ENCODE measurements around the gene ALG12.

Gene ALG12

DNA sequence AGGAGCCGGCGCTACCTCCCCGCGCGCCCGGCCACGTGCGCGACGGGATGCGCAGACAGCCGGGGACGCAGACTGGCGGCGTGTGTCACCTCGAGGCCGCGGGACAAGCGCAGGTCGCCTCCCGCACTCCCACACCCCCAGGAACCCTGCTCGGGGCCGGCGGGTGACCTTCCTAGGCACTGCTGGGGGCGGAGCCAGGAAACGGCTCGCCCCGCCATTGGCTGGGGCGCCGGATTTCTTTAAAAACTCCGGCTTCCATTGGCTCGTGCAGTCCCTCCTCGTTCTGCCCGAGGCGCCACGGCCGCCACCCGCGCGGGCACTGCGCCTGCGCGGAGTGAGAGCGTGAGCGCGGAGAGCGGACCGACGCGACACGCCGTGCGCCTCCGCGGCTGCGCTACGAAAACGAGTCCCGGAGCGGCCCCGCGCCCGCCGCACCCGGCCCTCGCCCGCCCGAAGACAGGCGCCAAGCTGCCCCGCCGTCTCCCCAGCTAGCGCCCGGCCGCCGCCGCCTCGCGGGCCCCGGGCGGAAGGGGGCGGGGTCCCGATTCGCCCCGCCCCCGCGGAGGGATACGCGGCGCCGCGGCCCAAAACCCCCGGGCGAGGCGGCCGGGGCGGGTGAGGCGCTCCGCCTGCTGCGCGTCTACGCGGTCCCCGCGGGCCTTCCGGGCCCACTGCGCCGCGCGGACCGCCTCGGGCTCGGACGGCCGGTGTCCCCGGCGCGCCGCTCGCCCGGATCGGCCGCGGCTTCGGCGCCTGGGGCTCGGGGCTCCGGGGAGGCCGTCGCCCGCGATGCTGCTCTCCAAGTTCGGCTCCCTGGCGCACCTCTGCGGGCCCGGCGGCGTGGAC, 42.1 kb upstream of the ALG12 start, which contains the start of gene PIM3:
Gene PIM3 (plus strand): TSS at position 614 of the 846 bp plus-strand sequence. CDS start 176 bp downstream, at position 790.
- Mint-ChIP-seq H3K36me3 (peaks cover 18% of the 10 kb centered on the region), H3K4me1 (peaks cover 15% of the 10 kb centered on the region), H3K27me3 (no peaks in the 10 kb centered on the region), H3K27ac (peak within 1 kb of the TSS; percentile 93), H3K9me3 (no peaks in the 10 kb centered on the region), H3K4me3 (peak within 1 kb of the TSS; percentile 90)

DNA sequence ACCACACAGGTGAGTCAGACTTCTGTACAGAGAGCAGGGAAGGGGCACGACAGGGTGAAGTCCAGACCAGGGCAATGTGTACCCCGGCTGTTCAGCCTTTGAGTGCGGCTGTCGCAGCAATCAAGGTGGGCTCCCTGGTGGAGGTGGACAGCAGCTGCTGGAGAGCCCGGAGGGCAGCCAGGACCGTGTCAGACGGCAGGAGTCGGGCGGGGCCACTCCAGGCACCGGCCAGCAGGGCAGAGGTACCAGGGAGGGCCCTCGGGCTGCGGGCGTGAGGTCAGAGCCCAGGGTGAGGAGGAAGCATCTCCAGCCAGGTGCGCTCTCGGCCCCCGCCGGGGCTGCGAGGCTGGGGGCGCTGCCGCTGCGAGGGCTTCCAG, 41.5 kb upstream of the ALG12 start:
- Mint-ChIP-seq H3K9me3 (no peaks in the 10 kb centered on the region), H3K27ac (peak overlapping the region; percentile 84), H3K4me3 (peak overlapping the region; percentile 85), H3K36me3 (peaks cover 17% of the 10 kb centered on the region), H3K27me3 (no peaks in the 10 kb centered on the region), H3K4me1 (peaks cover 12% of the 10 kb centered on the region)

- Mint-ChIP-seq H3K4me1 (peaks cover 11% of the 10 kb centered on the region), H3K27ac (peak overlapping the region; percentile 84), H3K36me3 (peaks cover 14% of the 10 kb centered on the region), H3K27me3 (no peaks in the 10 kb centered on the region), H3K9me3 (no peaks in the 10 kb centered on the region), H3K4me3 (peak overlapping the region; percentile 85)
Observed at GRCh38 chr22:49958931-49959781, 40.9 kb upstream of the ALG12 start.

DNA sequence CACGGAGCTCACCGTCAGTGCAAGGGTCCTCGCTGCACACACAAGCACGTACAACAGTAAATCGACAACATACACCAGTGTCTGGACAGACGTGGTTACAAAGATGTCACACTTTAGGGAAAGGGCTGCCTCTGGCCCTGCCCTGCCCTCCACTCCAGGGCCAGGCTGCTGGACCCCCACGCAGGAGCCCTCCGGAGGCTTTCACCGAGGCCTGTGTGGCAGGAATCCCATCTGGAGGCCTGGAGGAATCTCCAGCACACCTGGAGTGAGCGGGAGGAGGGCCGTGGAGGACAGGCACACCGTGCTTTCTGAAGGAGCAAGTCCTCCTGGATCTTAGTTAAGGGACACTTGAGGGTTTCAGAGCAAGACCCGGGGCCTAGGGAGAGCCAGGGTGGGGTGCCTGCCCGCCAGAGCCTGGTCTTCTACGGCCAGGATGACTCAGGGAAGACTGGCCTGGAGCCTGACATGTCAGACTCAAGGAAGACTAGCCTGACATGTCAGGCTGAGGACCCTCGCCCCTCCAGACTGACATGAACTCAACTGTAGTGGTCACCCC, 40.2 kb upstream of the ALG12 start:
- no peaks in the 10 kb centered on the region for H3K27me3 Mint-ChIP-seq
- peak overlapping the region; percentile 17 for H3K27ac Mint-ChIP-seq
- H3K9me3 Mint-ChIP-seq, result no peaks in the 10 kb centered on the region
- peaks cover 4% of the 10 kb centered on the region for H3K4me1 Mint-ChIP-seq
- peaks cover 8% of the 10 kb centered on the region for H3K36me3 Mint-ChIP-seq
- peak overlapping the region; percentile 85 for H3K4me3 Mint-ChIP-seq

DNA sequence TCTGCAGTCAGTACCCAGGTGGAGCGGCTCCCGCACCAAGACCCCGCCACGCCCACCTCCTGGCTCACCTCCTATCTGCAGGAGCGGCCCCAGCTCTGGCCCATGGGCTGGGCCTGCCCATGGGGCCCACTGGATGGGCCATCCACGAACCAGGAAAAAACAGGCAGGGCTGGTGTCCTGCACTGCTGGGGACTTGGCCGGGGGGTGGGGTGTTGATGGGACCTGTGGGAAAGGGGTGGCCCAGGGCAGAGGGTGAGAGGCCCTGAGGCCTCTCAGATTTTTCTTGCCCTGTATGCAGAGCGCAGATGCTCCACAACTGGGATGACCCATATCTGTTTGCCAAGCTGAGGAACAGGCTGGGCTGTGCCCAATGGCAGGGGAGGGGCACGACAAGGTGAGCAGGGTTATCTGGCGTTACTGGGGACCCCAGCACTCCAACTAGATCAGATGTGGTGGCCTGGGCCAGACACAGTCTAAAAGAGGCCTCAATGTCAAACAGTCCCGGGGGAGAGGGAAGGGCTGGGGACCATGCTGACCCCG, 39.7 kb upstream of the ALG12 start:
- H3K9me3 Mint-ChIP-seq, result no peaks in the 10 kb centered on the region
- peak overlapping the region; percentile 19 for H3K4me3 Mint-ChIP-seq
- H3K4me1 Mint-ChIP-seq, result peaks cover 4% of the 10 kb centered on the region
- no peak overlapping the region for H3K27ac Mint-ChIP-seq
- peaks cover 7% of the 10 kb centered on the region for H3K36me3 Mint-ChIP-seq
- H3K27me3 Mint-ChIP-seq, result no peaks in the 10 kb centered on the region

- no peaks in the 10 kb centered on the region for H3K9me3 Mint-ChIP-seq
- peak overlapping the region; percentile 11 for H3K27ac Mint-ChIP-seq
- H3K27me3 Mint-ChIP-seq, result no peaks in the 10 kb centered on the region
- H3K4me3 Mint-ChIP-seq, result no peak overlapping the region
- peaks cover 6% of the 10 kb centered on the region for H3K36me3 Mint-ChIP-seq
- H3K4me1 Mint-ChIP-seq, result peaks cover 4% of the 10 kb centered on the region
Observed at GRCh38 chr22:49956914-49957825, 38.9 kb upstream of the ALG12 start.

DNA sequence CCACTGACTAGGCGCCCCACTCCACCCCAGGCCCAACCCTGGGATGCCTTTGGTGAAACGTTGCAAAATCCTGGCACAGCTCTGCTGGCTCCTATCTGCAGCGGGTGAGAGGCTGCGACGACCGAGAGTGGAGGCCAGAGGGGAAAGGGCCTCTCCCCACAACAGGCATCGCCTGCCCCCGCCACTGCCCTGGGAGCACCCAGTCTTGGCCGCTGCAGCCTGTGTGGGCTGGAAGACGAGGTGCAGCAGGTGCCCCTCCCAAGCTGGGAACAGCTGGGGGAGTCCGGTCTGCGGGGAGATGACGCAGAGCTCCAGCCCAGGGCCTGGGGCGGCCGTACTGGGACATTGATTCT, 38.2 kb upstream of the ALG12 start:
- H3K27ac Mint-ChIP-seq, result no peak overlapping the region
- no peaks in the 10 kb centered on the region for H3K36me3 Mint-ChIP-seq
- no peaks in the 10 kb centered on the region for H3K9me3 Mint-ChIP-seq
- no peak overlapping the region for H3K4me3 Mint-ChIP-seq
- H3K4me1 Mint-ChIP-seq, result peaks cover 4% of the 10 kb centered on the region
- H3K27me3 Mint-ChIP-seq, result no peaks in the 10 kb centered on the region

GRCh38 chr22:49955581-49956417, 37.6 kb upstream of the ALG12 start:
- H3K27ac Mint-ChIP-seq, result no peak overlapping the region
- H3K4me3 Mint-ChIP-seq, result no peak overlapping the region
- H3K27me3 Mint-ChIP-seq, result no peaks in the 10 kb centered on the region
- H3K9me3 Mint-ChIP-seq, result no peaks in the 10 kb centered on the region
- H3K4me1 Mint-ChIP-seq, result peaks cover 4% of the 10 kb centered on the region
- no peaks in the 10 kb centered on the region for H3K36me3 Mint-ChIP-seq

- no peaks in the 10 kb centered on the region for H3K36me3 Mint-ChIP-seq
- H3K27ac Mint-ChIP-seq, result no peak overlapping the region
- no peak overlapping the region for H3K4me3 Mint-ChIP-seq
- H3K27me3 Mint-ChIP-seq, result no peaks in the 10 kb centered on the region
- no peaks in the 10 kb centered on the region for H3K9me3 Mint-ChIP-seq
- peaks cover 4% of the 10 kb centered on the region for H3K4me1 Mint-ChIP-seq
Observed at GRCh38 chr22:49954991-49955580, 36.8 kb upstream of the ALG12 start.

- Mint-ChIP-seq H3K36me3 (no peaks in the 10 kb centered on the region), H3K4me3 (no peak overlapping the region), H3K4me1 (peaks cover 4% of the 10 kb centered on the region), H3K9me3 (no peaks in the 10 kb centered on the region), H3K27ac (no peak overlapping the region), H3K27me3 (no peaks in the 10 kb centered on the region)
Observed at GRCh38 chr22:49954354-49954753, 36.1 kb upstream of the ALG12 start.

DNA sequence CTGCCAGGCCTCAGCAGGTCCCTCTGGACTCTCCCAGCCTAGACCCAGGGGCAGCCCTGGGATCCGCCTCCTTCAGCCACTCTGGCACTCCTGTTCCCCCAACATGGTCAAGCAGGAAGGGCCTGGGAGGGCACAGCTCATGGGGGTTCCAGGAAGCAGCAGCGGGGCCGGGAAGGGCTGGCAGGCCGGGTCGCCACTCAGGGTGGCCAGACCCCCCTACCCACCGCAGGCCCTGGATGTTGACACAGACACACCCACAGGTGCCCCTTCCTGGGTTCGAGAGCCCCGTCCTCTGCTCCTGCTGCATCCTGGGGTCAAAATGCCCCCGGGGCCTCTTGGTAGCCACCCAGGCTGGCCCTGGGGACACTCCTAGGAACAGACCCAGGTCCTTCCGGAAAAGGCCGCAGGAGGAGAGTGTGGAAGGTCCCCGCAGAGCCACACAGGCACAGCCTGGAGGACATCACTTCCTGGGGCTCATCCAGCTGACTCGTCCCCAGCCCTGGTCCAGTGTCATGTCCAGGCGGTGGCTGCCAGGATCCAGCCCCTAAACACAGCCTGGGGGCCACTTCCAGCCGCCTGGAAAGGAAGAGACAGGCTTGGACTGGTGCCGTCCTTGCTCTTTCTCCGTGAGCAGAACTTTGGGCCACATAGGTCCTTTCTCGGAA, 35.6 kb upstream of the ALG12 start:
- no peak overlapping the region for H3K27ac Mint-ChIP-seq
- H3K4me3 Mint-ChIP-seq, result no peak overlapping the region
- H3K27me3 Mint-ChIP-seq, result no peaks in the 10 kb centered on the region
- H3K9me3 Mint-ChIP-seq, result no peaks in the 10 kb centered on the region
- no peaks in the 10 kb centered on the region for H3K36me3 Mint-ChIP-seq
- H3K4me1 Mint-ChIP-seq, result peaks cover 4% of the 10 kb centered on the region

GRCh38 chr22:49953027-49953679, 34.9 kb upstream of the ALG12 start:
- Mint-ChIP-seq H3K4me1 (peaks cover 3% of the 10 kb centered on the region), H3K9me3 (no peaks in the 10 kb centered on the region), H3K27ac (no peak overlapping the region), H3K4me3 (no peak overlapping the region), H3K36me3 (no peaks in the 10 kb centered on the region), H3K27me3 (no peaks in the 10 kb centered on the region)
